Kidney epithelial cell (primary cell): Measurements from ENCODE around the gene TMA16. TPM values are rescaled to one million over a fixed set of nuclear protein-coding genes. Genes with fewer than 3 reads are reported as not detected.

Experiments used
- DNase-seq: peaks from one replicate; pipeline ENCODE4 v3.0.0-alpha.2; 2010; ENCODE audit warnings: low read depth
- H3K27me3 ChIP-seq: 2 replicates; pipeline ENCODE4 v1.6.0; 2011; ENCODE audit warnings: low read length; ENCODE audit not compliant: control insufficient read depth, insufficient read depth
- H3K36me3 ChIP-seq: 2 replicates; pipeline ENCODE4 v1.5.1; 2011; ENCODE audit warnings: low read length; ENCODE audit not compliant: control insufficient read depth, insufficient read depth
- H3K4me3 ChIP-seq: 2 replicates; pipeline ENCODE4 v1.5.1; 2011; ENCODE audit warnings: low read depth, mild to moderate bottlenecking, control low read depth, low read length
- total RNA-seq: library from RNA; depleted of rRNA; stranded (reverse); fragments of >200 nt; gene quantifications from 2 replicates; pipeline ENCODE4 v1.2.3, GENCODE V29; 2015
- TF ChIP-seq, protein P1 (sequence below): IDR thresholded peaks from 2 replicates; pipeline ENCODE4 v1.5.1; 2011; ENCODE audit warnings: mild to moderate bottlenecking, moderate library complexity, low read length, control low read depth, inconsistent platforms; ENCODE audit not compliant: insufficient read depth, poor library complexity, severe bottlenecking

Gene TMA16
- total RNA-seq, 1 donor from 2014 or later, result 30.7 TPM

- DNase-seq, result no peak
- H3K27me3 ChIP-seq, result no peaks in the 10 kb centered on the region
- TF ChIP-seq, protein P1, sequence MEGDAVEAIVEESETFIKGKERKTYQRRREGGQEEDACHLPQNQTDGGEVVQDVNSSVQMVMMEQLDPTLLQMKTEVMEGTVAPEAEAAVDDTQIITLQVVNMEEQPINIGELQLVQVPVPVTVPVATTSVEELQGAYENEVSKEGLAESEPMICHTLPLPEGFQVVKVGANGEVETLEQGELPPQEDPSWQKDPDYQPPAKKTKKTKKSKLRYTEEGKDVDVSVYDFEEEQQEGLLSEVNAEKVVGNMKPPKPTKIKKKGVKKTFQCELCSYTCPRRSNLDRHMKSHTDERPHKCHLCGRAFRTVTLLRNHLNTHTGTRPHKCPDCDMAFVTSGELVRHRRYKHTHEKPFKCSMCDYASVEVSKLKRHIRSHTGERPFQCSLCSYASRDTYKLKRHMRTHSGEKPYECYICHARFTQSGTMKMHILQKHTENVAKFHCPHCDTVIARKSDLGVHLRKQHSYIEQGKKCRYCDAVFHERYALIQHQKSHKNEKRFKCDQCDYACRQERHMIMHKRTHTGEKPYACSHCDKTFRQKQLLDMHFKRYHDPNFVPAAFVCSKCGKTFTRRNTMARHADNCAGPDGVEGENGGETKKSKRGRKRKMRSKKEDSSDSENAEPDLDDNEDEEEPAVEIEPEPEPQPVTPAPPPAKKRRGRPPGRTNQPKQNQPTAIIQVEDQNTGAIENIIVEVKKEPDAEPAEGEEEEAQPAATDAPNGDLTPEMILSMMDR, result no peak
- no peak overlapping the region for H3K4me3 ChIP-seq
- H3K36me3 ChIP-seq, result no peaks in the 10 kb centered on the region
These were observed 24.1 kb upstream of the TMA16 start for GRCh38 chr4:163470391-163470790.

- Histone ChIP-seq H3K27me3 (no peaks in the 10 kb centered on the region), H3K36me3 (no peaks in the 10 kb centered on the region), H3K4me3 (no peak overlapping the region)
- DNase-seq, result no peak
- TF ChIP-seq, protein P1, result no peak
These were observed 21.4 kb upstream of the TMA16 start for GRCh38 chr4:163473130-163473529.

DNA sequence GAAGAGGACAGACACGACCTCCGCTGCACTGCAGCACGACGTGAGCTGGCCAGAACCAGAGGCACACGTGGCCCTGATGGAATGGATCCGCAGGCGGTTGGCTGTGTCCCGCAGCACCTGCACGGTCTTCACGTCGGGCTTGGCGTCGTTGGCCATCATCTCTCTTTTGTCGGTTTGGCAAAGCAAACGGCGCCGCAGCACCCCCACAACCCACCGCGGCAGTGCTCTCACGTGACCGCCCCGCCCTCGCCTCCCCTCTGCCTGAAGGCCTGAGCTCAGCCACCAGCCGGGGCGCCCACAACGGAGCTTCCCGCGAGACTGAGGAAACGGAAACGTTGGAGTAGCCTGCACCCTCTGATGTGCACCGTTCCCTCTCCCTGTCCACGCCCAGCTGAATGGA lies 20.9 kb upstream of the TMA16 start, which contains the start of gene TKTL2:
Gene TKTL2 (minus strand): TSS at position 179 of the 400 bp plus-strand sequence. CDS start 20 bp downstream, at position 159.
- TF ChIP-seq, protein P1, result no peak
- no peaks in the 10 kb centered on the region for H3K36me3 ChIP-seq
- no peak for DNase-seq
- no peaks in the 10 kb centered on the region for H3K27me3 ChIP-seq
- H3K4me3 ChIP-seq, result no peak within 1 kb of the TSS

- H3K36me3 ChIP-seq, result no peaks in the 10 kb centered on the region
- no peak overlapping the region for H3K4me3 ChIP-seq
- no peak for DNase-seq
- H3K27me3 ChIP-seq, result no peaks in the 10 kb centered on the region
- TF ChIP-seq, protein P1, result no peak
These were observed 20.5 kb upstream of the TMA16 start for GRCh38 chr4:163474027-163474426.

GRCh38 chr4:163476761-163477438 lies 17.6 kb upstream of the TMA16 start:
- no peak overlapping the region for H3K4me3 ChIP-seq
- DNase-seq, result no peak
- TF ChIP-seq, protein P1, result no peak
- no peaks in the 10 kb centered on the region for H3K36me3 ChIP-seq
- no peaks in the 10 kb centered on the region for H3K27me3 ChIP-seq

DNA sequence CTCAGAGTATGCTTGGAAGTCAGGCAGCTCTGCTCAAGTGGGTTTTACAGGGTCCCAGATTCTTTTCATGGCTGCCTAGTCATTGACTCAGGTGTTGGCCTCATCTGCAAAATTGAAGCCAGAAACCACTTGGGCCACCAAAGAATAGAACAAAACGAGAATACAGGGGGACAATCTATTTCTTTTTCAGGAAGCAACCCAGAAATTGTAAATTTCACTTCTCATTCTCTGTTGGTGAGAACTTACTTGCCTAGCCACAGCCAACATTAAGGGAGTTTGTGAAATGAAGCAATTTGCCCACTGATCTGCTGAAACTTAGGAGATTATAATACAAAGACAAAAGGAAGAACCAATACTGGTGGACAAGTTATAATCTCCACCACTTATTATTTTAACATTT lies 12.3 kb upstream of the TMA16 start:
- H3K27me3 ChIP-seq, result no peaks in the 10 kb centered on the region
- no peak for DNase-seq
- no peak overlapping the region for H3K4me3 ChIP-seq
- H3K36me3 ChIP-seq, result no peaks in the 10 kb centered on the region
- TF ChIP-seq, protein P1, result no peak
